ENCODE measurements around the gene PDCD2L. TPM values are rescaled to one million over a fixed set of nuclear protein-coding genes. Genes with fewer than 3 reads are reported as not detected.
A peak's percentile ranks its signal among the peaks of the same experiment; 100 is the strongest.
"Not testable (repeated sequence)": the region's sequence is repeated elsewhere in the genome, so short reads cannot be mapped to it uniquely, and the experiment has no call there.

PDCD2L gene
- total RNA-seq, 1 donor from 2014 or later: 12.7 TPM

- no peak for DNase-seq (ENCODE audit: low read depth in 2 of 2)
Measured at GRCh38 chr19:34411216-34411615, 7.0 kb downstream of the PDCD2L start.

- DNase-seq (ENCODE audit: low read depth in 2 of 2): no peak
Measured at GRCh38 chr19:34416021-34416545, 11.9 kb downstream of the PDCD2L start.

GRCh38 chr19:34418300-34418699, 14.1 kb downstream of the PDCD2L start:
- no peak for DNase-seq (ENCODE audit: low read depth in 2 of 2)

- no peak for DNase-seq (ENCODE audit: low read depth in 2 of 2)
Measured at GRCh38 chr19:34426096-34426661, 22.0 kb downstream of the PDCD2L start.

GRCh38 chr19:34428549-34429285, 24.5 kb downstream of the PDCD2L start:
- DNase-seq (ENCODE audit: low read depth in 2 of 2): peak; percentile 43 to 53

- DNase-seq (ENCODE audit: low read depth in 2 of 2): no peak
Measured at GRCh38 chr19:34429553-34429952, 25.4 kb downstream of the PDCD2L start.

GRCh38 chr19:34430738-34431625, 26.8 kb downstream of the PDCD2L start:
- peak; percentile 68 to 72 for DNase-seq (ENCODE audit: low read depth in 2 of 2)

GRCh38 chr19:34431681-34432402, 27.6 kb downstream of the PDCD2L start:
- peak in 1 of 2 donors; percentile 69 for DNase-seq (ENCODE audit: low read depth in 2 of 2)

- DNase-seq (ENCODE audit: low read depth in 2 of 2): peak in 1 of 2 donors; percentile 84
Measured at GRCh38 chr19:34432797-34433196, 28.6 kb downstream of the PDCD2L start.

GRCh38 chr19:34436716-34437115, 32.5 kb downstream of the PDCD2L start:
- DNase-seq (ENCODE audit: low read depth in 2 of 2): peak; percentile 29 to 59

GRCh38 chr19:34448191-34448590, 44.0 kb downstream of the PDCD2L start:
- no peak for DNase-seq (ENCODE audit: low read depth in 2 of 2)

GRCh38 chr19:34452723-34453122, 48.5 kb downstream of the PDCD2L start:
- no peak for DNase-seq (ENCODE audit: low read depth in 2 of 2)

- DNase-seq (ENCODE audit: low read depth in 2 of 2): no peak
Measured at GRCh38 chr19:34454091-34454490, 49.9 kb downstream of the PDCD2L start.

GRCh38 chr19:34454685-34455084, 50.5 kb downstream of the PDCD2L start:
- no peak for DNase-seq (ENCODE audit: low read depth in 2 of 2)

GRCh38 chr19:34455783-34456480, 51.7 kb downstream of the PDCD2L start:
- not testable (repeated sequence) for DNase-seq (ENCODE audit: low read depth in 2 of 2)

GRCh38 chr19:34457446-34457845, 53.2 kb downstream of the PDCD2L start:
- DNase-seq (ENCODE audit: low read depth in 2 of 2): no peak

- DNase-seq (ENCODE audit: low read depth in 2 of 2): no peak
Measured at GRCh38 chr19:34458677-34459076, 54.5 kb downstream of the PDCD2L start.

GRCh38 chr19:34459614-34460013, 55.4 kb downstream of the PDCD2L start:
- DNase-seq (ENCODE audit: low read depth in 2 of 2): no peak

GRCh38 chr19:34461375-34462100, 57.3 kb downstream of the PDCD2L start:
- no peak for DNase-seq (ENCODE audit: low read depth in 2 of 2)

GRCh38 chr19:34464785-34465184, 60.6 kb downstream of the PDCD2L start:
- DNase-seq (ENCODE audit: low read depth in 2 of 2): not testable (repeated sequence)

Data from lung microvascular endothelial cell (primary cell).